ENCODE measurements around the gene GRIK4.

- TF ChIP-seq CTCF (IDR thresholded peaks at IDR 0.05; ENCODE audit: insufficient read depth, low read length) (no peak), POLR2AphosphoS5 (IDR thresholded peaks at IDR 0.05; ENCODE audit: low read depth) (no peak)
- TF ChIP-seq, protein P1, sequence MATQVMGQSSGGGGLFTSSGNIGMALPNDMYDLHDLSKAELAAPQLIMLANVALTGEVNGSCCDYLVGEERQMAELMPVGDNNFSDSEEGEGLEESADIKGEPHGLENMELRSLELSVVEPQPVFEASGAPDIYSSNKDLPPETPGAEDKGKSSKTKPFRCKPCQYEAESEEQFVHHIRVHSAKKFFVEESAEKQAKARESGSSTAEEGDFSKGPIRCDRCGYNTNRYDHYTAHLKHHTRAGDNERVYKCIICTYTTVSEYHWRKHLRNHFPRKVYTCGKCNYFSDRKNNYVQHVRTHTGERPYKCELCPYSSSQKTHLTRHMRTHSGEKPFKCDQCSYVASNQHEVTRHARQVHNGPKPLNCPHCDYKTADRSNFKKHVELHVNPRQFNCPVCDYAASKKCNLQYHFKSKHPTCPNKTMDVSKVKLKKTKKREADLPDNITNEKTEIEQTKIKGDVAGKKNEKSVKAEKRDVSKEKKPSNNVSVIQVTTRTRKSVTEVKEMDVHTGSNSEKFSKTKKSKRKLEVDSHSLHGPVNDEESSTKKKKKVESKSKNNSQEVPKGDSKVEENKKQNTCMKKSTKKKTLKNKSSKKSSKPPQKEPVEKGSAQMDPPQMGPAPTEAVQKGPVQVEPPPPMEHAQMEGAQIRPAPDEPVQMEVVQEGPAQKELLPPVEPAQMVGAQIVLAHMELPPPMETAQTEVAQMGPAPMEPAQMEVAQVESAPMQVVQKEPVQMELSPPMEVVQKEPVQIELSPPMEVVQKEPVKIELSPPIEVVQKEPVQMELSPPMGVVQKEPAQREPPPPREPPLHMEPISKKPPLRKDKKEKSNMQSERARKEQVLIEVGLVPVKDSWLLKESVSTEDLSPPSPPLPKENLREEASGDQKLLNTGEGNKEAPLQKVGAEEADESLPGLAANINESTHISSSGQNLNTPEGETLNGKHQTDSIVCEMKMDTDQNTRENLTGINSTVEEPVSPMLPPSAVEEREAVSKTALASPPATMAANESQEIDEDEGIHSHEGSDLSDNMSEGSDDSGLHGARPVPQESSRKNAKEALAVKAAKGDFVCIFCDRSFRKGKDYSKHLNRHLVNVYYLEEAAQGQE (IDR thresholded peaks at IDR 0.05; ENCODE audit: insufficient replicate concordance, low read depth), result no peak
Observed at GRCh38 chr11:120718171-120718570, 206.6 kb downstream of the GRIK4 start.
